Measurements from ENCODE around the gene CEP78. TPM values are rescaled to one million over a fixed set of nuclear protein-coding genes. Genes with fewer than 3 reads are reported as not detected.

The CEP78 gene
- total RNA-seq, 2 experiments from 2014 or later: 10.5 to 12.1 TPM

GRCh38 chr9:78253285-78253684 lies 17.4 kb downstream of the CEP78 start:
- intact Hi-C loops (cut with DNase I, micrococcal nuclease): no loop called here
- Mint-ChIP-seq H3K9me3 (no peaks in the 10 kb centered on the region), H3K27ac (no peak overlapping the region), H3K4me1 (ENCODE audit: low read depth) (no peaks in the 10 kb centered on the region), H3K36me3 (ENCODE audit: low read depth) (peaks cover 58% of the 10 kb centered on the region), H3K4me3 (no peak overlapping the region), H3K27me3 (no peaks in the 10 kb centered on the region)
- no peak for ATAC-seq (ENCODE audit: poor library complexity)
- H3K27me3 ChIP-seq (ENCODE audit: control insufficient read depth in 1 of 2, insufficient read depth in 2 of 2, low read length in 2 of 2): no peaks in the 10 kb centered on the region
- H3K27ac ChIP-seq (ENCODE audit: low read depth in 1 of 2, low read length in 2 of 2): no peak overlapping the region
- H3K4me1 ChIP-seq (ENCODE audit: insufficient read depth, low read length): no peaks in the 10 kb centered on the region
- no peak for TF ChIP-seq CTCF (IDR thresholded peaks at IDR 0.05)
- H3K9me3 ChIP-seq (ENCODE audit: control insufficient read depth in 1 of 2, insufficient read depth in 1 of 2, low read length in 2 of 2): no peaks in the 10 kb centered on the region
- ChIA-PET CTCF (no interaction called here), POLR2A (no interaction called here)
- H3K36me3 ChIP-seq (ENCODE audit: insufficient read depth, low read length): peaks cover 34% of the 10 kb centered on the region
- DNase-seq: peak in 1 of 14 experiments; percentile 26
- no peak overlapping the region for H3K4me3 ChIP-seq (ENCODE audit: low read length)

- intact Hi-C loops (cut with DNase I, micrococcal nuclease): loop anchor here (1.0 to 5.0 kb wide), 3 partner anchors 36 to 107 kb away; partner anchors contain the start of gene PSAT1 (in 1 of the 2)
- no peak overlapping the region for H3K27ac Mint-ChIP-seq
- CTCF ChIA-PET: interaction anchor here (1.0 to 1.3 kb wide), 3 partner anchors 35 to 108 kb away, joined by 3 to 5 read pairs (median 4); no protein-coding TSS in a partner anchor
- H3K4me1 ChIP-seq (ENCODE audit: insufficient read depth, low read length): no peaks in the 10 kb centered on the region
- peak; percentile 87 for TF ChIP-seq CTCF (IDR thresholded peaks at IDR 0.05)
- H3K4me1 Mint-ChIP-seq (ENCODE audit: low read depth): no peaks in the 10 kb centered on the region
- H3K9me3 ChIP-seq (ENCODE audit: control insufficient read depth in 1 of 2, insufficient read depth in 1 of 2, low read length in 2 of 2): no peaks in the 10 kb centered on the region
- H3K27ac ChIP-seq (ENCODE audit: low read depth in 1 of 2, low read length in 2 of 2): no peak overlapping the region
- H3K36me3 ChIP-seq (ENCODE audit: insufficient read depth, low read length): peaks cover 24% of the 10 kb centered on the region
- POLR2A ChIA-PET: no interaction called here
- no peaks in the 10 kb centered on the region for H3K27me3 ChIP-seq (ENCODE audit: control insufficient read depth in 1 of 2, insufficient read depth in 2 of 2, low read length in 2 of 2)
- H3K4me3 Mint-ChIP-seq: no peak overlapping the region
- DNase-seq (peak in 3 of 14 experiments; percentile 38 to 44 (median 42)), ATAC-seq (ENCODE audit: poor library complexity) (peak; percentile 48)
- no peak overlapping the region for H3K4me3 ChIP-seq (ENCODE audit: low read length)
- no peaks in the 10 kb centered on the region for H3K9me3 Mint-ChIP-seq
- H3K27me3 Mint-ChIP-seq: no peaks in the 10 kb centered on the region
- H3K36me3 Mint-ChIP-seq (ENCODE audit: low read depth): peaks cover 47% of the 10 kb centered on the region
Measured at GRCh38 chr9:78261403-78262001, 25.6 kb downstream of the CEP78 start.

- Mint-ChIP-seq H3K9me3 (no peaks in the 10 kb centered on the region), H3K4me3 (no peak overlapping the region), H3K27ac (no peak overlapping the region), H3K36me3 (ENCODE audit: low read depth) (peaks cover 45% of the 10 kb centered on the region), H3K4me1 (ENCODE audit: low read depth) (no peaks in the 10 kb centered on the region), H3K27me3 (no peaks in the 10 kb centered on the region)
- ChIA-PET POLR2A (no interaction called here), CTCF (interaction anchor here (0.9 to 1.3 kb wide), 2 partner anchors 16 to 107 kb away, joined by 3 to 4 read pairs; no protein-coding TSS in a partner anchor)
- Histone ChIP-seq H3K36me3 (ENCODE audit: insufficient read depth, low read length) (peaks cover 30% of the 10 kb centered on the region), H3K27ac (ENCODE audit: low read depth in 1 of 2, low read length in 2 of 2) (no peak overlapping the region), H3K9me3 (ENCODE audit: control insufficient read depth in 1 of 2, insufficient read depth in 1 of 2, low read length in 2 of 2) (no peaks in the 10 kb centered on the region), H3K4me3 (ENCODE audit: low read length) (no peak overlapping the region), H3K27me3 (ENCODE audit: control insufficient read depth in 1 of 2, insufficient read depth in 2 of 2, low read length in 2 of 2) (no peaks in the 10 kb centered on the region), H3K4me1 (ENCODE audit: insufficient read depth, low read length) (no peaks in the 10 kb centered on the region)
- DNase-seq (no peak), ATAC-seq (ENCODE audit: poor library complexity) (no peak)
- TF ChIP-seq CTCF (IDR thresholded peaks at IDR 0.05): no peak
- intact Hi-C loops (cut with DNase I, micrococcal nuclease): loop anchor here in 1 of 2 experiments (1.0 to 5.0 kb wide), 2 partner anchors 35 to 106 kb away; partner anchors contain the start of gene PSAT1
Measured at GRCh38 chr9:78262655-78263054, 26.8 kb downstream of the CEP78 start.
